HG03045 (cell line): ENCODE results near the gene PRMT6.
A peak's percentile ranks its signal among the peaks of the same experiment; 100 is the strongest.
"Not testable (repeated sequence)": the region's sequence is repeated elsewhere in the genome, so short reads cannot be mapped to it uniquely, and the experiment has no call there.

Experiments used
- ATAC-seq: cut with Tn5 transposase; IDR thresholded peaks from one replicate; pipeline ENCODE4 v1.9.1; 2021; ENCODE audit warnings: mild to moderate bottlenecking, moderate library complexity; ENCODE audit not compliant: unreplicated experiment

Gene PRMT6

DNA sequence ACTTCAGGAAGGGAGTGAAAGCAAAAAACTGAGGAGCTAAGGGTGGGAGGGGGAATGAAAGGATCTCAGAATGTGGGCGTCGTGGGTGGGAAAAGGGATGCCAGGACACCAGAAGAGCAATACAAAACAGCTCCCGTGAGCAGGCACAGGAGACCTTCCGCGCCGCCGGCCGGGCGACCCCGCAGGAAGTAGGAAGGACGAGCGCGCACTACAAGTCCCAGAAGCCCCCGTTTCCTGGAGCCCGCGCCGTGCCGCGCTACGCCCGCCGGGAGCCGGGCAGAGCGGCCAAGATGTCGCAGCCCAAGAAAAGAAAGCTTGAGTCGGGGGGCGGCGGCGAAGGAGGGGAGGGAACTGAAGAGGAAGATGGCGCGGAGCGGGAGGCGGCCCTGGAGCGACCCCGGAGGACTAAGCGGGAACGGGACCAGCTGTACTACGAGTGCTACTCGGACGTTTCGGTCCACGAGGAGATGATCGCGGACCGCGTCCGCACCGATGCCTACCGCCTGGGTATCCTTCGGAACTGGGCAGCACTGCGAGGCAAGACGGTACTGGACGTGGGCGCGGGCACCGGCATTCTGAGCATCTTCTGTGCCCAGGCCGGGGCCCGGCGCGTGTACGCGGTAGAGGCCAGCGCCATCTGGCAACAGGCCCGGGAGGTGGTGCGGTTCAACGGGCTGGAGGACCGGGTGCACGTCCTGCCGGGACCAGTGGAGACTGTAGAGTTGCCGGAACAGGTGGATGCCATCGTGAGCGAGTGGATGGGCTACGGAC is at the start of gene PRMT6:
Gene PRMT6 (plus strand): TSS at position 249 of the 771 bp plus-strand sequence. CDS start 42 bp downstream, at position 291.
- ATAC-seq: peak; percentile 95

DNA sequence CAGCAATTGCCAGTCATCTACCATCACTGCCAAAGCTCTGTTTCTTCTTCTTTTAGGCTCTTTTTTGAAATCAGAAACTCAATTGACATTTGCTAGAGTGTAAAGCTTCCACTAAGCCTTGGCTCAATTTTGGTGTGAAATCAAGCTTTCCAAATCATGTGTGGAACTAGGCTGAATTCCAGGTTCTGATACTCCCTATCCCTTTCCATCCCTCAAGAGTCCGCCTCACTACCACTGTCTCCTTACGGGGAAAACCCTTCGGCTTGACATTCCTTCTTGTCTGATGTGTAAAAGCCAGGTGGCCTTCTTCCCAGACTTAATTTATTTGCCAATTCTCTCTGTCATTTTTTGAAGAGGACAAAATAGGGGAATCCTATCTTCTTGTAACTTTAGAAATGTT is 47.2 kb upstream of the PRMT6 start:
- no peak for ATAC-seq

- no peak for ATAC-seq
Observed at GRCh38 chr1:107010582-107010981, 45.9 kb upstream of the PRMT6 start.

GRCh38 chr1:107016376-107016978 is 40.0 kb upstream of the PRMT6 start:
- peak; percentile 71 for ATAC-seq

DNA sequence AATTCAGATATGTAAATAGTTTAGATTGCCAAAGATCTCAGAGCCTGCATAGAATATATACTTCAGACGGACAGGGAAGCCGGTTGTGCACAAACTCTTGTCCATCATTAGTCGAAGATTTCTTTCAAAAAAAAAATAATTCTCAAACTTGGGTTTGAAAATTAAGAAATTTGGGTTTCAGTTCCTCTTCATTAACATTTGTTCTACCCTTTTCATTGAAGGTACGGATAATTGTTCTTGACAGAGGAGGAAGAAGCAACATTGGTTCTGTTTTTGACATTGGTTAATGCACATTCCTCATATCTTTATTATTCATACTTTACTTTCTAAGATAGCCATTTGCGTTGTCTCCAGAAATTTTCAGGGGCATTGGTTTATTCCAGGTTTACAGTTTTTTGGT is 38.0 kb upstream of the PRMT6 start:
- ATAC-seq: no peak

DNA sequence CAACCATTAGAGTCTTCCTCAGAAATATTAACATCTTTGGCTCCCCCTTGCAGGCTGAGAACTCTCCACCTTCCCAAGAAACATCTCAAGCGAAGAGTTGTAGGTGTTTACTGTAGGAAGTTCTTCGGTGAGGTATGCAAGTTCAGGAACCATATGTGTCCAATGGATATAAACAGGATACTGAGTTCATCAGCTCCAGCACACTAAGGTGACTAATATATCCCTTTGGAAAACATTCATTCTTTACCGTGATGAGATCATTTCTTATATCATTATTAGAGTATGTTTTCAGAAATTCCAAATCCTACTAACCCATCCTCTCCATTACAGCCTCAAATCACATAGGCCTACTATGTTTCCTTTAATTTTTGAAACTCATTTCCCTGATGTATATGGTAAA is 37.3 kb upstream of the PRMT6 start:
- ATAC-seq: no peak

GRCh38 chr1:107038874-107039273 is 17.6 kb upstream of the PRMT6 start:
- not testable (repeated sequence) for ATAC-seq

DNA sequence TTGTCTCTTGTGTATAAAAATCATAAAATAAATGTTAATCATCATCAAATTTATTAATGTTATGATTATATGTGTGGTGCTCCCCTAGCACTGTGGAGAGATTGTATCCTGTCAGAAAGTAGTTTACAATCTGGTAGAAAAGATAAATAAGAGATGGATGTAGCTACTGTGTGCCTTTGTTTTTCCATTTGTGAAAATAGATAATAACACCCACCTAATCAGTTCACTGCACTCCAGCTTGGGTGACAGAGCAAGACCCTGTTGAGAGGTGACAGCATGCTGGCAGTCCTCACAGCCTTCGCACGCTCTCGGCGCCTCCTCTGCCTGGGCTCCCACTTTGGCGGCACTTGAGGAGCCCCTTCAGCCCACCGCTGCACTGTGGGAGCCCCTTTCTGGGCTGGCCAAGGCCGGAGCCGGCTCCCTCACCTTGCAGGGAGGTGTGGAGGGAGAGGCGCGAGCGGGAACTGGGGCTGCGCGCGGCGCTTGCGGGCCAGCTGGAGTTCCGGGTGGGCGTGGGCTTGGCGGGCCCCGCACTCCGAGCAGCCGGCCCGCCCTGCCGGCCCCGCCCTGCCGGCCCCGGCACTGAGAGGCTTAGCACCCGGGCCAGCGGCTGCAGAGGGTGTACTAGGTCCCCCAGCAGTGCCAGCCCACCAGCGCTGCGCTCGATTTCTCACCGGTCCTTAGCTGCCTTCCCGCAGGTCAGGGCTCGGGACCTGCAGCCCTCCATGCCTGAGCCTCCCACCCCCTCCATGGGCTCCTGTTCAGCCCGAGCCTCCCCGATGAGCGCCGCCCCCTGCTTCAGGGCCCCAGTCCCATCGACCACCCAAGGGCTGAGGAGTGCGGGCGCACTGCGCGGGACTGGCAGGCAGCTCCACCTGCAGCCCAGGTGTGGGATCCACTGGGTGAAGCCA is 11.9 kb upstream of the PRMT6 start:
- ATAC-seq: not testable (repeated sequence)

GRCh38 chr1:107047602-107048001 is 8.9 kb upstream of the PRMT6 start:
- no peak for ATAC-seq

GRCh38 chr1:107048241-107048640 is 8.2 kb upstream of the PRMT6 start:
- ATAC-seq: no peak

GRCh38 chr1:107051266-107051665 is 5.2 kb upstream of the PRMT6 start:
- no peak for ATAC-seq

GRCh38 chr1:107055919-107056425 is 502 bp upstream of the PRMT6 start:
- not testable (repeated sequence) for ATAC-seq

DNA sequence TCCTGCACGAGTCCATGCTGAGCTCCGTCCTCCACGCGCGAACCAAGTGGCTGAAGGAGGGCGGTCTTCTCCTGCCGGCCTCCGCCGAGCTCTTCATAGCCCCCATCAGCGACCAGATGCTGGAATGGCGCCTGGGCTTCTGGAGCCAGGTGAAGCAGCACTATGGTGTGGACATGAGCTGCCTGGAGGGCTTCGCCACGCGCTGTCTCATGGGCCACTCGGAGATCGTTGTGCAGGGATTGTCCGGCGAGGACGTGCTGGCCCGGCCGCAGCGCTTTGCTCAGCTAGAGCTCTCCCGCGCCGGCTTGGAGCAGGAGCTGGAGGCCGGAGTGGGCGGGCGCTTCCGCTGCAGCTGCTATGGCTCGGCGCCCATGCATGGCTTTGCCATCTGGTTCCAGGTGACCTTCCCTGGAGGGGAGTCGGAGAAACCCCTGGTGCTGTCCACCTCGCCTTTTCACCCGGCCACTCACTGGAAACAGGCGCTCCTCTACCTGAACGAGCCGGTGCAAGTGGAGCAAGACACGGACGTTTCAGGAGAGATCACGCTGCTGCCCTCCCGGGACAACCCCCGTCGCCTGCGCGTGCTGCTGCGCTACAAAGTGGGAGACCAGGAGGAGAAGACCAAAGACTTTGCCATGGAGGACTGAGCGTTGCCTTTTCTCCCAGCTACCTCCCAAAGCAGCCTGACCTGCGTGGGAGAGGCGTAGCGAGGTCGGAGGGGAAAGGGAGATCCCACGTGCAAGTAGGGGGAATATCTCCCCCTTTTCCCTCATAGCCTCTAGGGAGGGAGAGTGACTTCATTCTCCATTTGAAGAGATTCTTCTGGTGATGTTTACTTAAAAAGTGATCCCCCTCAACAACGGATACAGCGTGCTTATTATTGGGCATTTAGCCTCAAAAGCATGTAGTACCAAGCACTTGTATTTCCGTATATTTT is 991 bp downstream of the PRMT6 start:
- peak; percentile 71 for ATAC-seq

- ATAC-seq: no peak
Observed at GRCh38 chr1:107058245-107059032, 2.0 kb downstream of the PRMT6 start.

- no peak for ATAC-seq
Observed at GRCh38 chr1:107061886-107062285, 5.4 kb downstream of the PRMT6 start.

GRCh38 chr1:107073493-107073892 is 17.0 kb downstream of the PRMT6 start:
- ATAC-seq: no peak

DNA sequence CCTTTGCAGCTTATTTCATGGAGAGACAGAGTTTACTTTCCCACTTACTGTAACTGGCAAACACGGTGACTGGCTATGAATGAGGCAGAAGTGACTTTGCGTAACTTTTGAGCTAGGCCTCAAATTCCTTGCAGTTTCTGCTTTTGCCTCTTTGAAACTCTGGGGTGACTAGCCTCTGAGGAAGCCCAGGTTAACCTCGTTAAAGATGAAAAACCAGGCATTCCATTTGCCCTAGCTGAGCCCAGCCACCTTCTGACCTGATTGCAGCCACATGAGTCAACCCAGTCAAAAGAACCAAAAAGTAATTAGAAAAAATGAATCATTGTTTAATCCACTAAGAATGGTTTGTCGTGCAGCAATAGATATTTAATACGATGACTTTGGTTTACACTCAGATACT is 20.4 kb downstream of the PRMT6 start:
- ATAC-seq: no peak

DNA sequence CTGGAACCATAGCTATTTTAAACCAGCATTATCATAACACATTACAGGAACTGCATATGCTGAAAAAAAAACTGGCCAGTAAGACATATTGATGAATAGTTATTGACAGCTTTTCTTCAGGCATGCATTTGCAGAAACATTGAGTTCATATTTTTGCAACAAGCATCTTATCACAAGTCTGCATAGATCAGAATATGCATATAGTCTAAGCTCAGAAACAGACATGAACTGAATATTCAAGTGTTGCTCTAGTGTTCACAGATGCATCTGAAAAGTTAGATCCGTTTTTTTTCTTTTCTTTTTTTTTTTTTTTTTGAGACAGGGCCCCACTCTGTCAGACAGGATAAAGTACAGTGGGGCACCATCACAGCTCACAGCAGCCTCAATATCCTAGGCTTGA is 22.8 kb downstream of the PRMT6 start:
- no peak for ATAC-seq

- no peak for ATAC-seq
Observed at GRCh38 chr1:107081102-107081501, 24.6 kb downstream of the PRMT6 start.
